Nephron (organoid): ENCODE data around the gene MSI2.
A peak's percentile ranks its signal among the peaks of the same experiment; 100 is the strongest.

Experiments
- H3K27ac Mint-ChIP-seq, 3 experiments: 2 replicates each; pipeline ENCODE4 v1.8.0; 2020; ENCODE audit warnings: mixed read lengths in 3 of 3, mild to moderate bottlenecking in 2 of 3, moderate library complexity in 1 of 3
- H3K27me3 Mint-ChIP-seq: 2 replicates; pipeline ENCODE4 v1.8.0; 2021; ENCODE audit warnings: low read depth, mild to moderate bottlenecking, moderate library complexity, mixed read lengths
- H3K36me3 Mint-ChIP-seq: 2 replicates; pipeline ENCODE4 v1.8.0; 2020; ENCODE audit warnings: low read depth, mixed read lengths
- H3K4me1 Mint-ChIP-seq: 2 replicates; pipeline ENCODE4 v1.8.0; 2020; ENCODE audit warnings: mixed read lengths
- H3K4me3 Mint-ChIP-seq, 3 experiments: 2 replicates each; pipeline ENCODE4 v1.8.0; 2020; ENCODE audit warnings: mild to moderate bottlenecking in 3 of 3, mixed read lengths in 3 of 3, moderate library complexity in 2 of 3
- H3K9me3 Mint-ChIP-seq: 2 replicates; pipeline ENCODE4 v1.8.0; 2020; ENCODE audit warnings: mixed read lengths
- TF ChIP-seq, protein P1 (sequence below), 3 experiments: fragments of 200-600 bp; sonication (generic); IDR thresholded peaks; one replicate each; pipeline ENCODE4 v1.5.0; 2021; ENCODE audit warnings: antibody characterized with exemption in 3 of 3; ENCODE audit not compliant: unreplicated experiment in 3 of 3

MSI2 gene

DNA sequence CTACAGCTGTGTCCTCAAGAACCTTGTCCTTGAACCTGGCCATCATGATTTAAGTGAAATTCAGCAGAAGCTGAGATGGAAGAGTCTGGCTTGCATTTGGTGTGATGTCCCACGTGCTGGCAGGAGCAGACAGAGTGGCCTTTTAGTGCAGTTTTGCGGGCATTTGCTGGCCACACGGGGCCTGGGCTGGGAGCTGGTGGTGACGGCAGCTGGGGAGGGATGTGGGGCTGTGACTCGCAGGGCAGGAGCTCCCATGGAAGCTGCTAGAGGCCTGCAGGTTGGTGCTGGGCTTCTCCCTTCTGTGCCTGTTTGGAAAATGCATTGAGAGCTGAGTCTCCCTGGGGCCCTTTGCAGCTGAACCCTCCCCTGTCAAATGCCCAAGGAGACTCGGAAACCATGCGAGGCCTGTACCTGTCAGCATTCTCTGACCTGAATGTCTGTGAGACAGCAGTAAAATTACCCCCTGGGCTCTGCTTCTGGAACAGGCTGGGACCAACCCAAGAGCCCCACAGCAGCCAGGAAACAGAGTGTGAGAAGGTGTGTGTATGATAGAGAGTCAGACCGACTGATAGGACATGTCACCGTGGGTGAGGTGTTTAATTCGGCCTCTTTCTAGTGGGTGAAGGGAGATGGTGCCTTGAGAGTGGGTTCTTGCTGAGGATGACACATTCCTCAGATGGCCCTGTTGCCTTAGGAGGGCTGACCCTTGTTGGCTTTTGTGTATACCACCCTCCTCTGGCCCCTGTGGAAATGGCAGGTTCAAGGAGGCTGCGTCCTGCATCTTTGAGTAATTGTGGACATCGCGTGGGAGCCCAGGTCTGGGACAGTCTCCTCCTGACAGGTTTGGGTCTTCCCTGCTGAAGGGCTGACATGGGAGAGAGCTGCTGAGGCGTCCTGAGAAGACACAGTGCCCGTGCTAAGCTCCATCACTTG lies 145.5 kb downstream of the MSI2 start:
- TF ChIP-seq, protein P1, sequence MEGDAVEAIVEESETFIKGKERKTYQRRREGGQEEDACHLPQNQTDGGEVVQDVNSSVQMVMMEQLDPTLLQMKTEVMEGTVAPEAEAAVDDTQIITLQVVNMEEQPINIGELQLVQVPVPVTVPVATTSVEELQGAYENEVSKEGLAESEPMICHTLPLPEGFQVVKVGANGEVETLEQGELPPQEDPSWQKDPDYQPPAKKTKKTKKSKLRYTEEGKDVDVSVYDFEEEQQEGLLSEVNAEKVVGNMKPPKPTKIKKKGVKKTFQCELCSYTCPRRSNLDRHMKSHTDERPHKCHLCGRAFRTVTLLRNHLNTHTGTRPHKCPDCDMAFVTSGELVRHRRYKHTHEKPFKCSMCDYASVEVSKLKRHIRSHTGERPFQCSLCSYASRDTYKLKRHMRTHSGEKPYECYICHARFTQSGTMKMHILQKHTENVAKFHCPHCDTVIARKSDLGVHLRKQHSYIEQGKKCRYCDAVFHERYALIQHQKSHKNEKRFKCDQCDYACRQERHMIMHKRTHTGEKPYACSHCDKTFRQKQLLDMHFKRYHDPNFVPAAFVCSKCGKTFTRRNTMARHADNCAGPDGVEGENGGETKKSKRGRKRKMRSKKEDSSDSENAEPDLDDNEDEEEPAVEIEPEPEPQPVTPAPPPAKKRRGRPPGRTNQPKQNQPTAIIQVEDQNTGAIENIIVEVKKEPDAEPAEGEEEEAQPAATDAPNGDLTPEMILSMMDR (IDR thresholded peaks at IDR 0.05; ENCODE audit: unreplicated experiment in 3 of 3), result peak in 1 of 3 experiments; percentile 41
- Mint-ChIP-seq H3K4me3 (no peak overlapping the region), H3K4me1 (peaks cover 16% of the 10 kb centered on the region), H3K9me3 (no peaks in the 10 kb centered on the region), H3K27me3 (peaks cover 20% of the 10 kb centered on the region), H3K27ac (peak overlapping the region in 2 of 3 experiments; percentile 27 to 80), H3K36me3 (peaks cover 30% of the 10 kb centered on the region)

DNA sequence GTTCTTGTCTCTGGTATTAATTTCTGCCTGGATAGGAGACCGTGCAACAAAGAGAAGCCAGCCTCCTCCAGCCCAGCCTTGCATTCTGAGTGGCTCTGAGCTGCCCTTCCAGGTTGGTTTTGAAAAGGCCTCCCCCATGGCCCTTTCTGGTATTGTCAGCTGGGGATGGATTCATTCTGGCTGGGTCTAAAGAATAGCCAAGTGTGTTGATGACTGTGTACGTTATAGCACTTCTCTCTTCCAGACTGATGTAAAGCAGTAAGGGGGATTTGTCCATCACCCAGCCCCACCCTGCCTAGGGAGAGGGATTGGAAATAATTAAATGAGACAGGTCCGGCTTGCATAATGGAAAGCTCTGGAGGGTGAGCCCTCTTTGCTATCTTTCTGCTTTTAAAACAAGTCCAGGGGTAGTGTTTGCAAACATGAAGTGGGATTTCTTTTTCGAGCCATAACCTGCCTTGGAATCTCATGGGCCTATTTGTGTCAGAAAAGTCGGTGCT lies 146.4 kb downstream of the MSI2 start:
- Mint-ChIP-seq H3K9me3 (no peaks in the 10 kb centered on the region), H3K27ac (peak overlapping the region in 2 of 3 experiments; percentile 12 to 80), H3K4me1 (peaks cover 24% of the 10 kb centered on the region), H3K36me3 (peaks cover 30% of the 10 kb centered on the region), H3K27me3 (peaks cover 16% of the 10 kb centered on the region), H3K4me3 (no peak overlapping the region)
- TF ChIP-seq, protein P1 (IDR thresholded peaks at IDR 0.05; ENCODE audit: unreplicated experiment in 3 of 3), result no peak

DNA sequence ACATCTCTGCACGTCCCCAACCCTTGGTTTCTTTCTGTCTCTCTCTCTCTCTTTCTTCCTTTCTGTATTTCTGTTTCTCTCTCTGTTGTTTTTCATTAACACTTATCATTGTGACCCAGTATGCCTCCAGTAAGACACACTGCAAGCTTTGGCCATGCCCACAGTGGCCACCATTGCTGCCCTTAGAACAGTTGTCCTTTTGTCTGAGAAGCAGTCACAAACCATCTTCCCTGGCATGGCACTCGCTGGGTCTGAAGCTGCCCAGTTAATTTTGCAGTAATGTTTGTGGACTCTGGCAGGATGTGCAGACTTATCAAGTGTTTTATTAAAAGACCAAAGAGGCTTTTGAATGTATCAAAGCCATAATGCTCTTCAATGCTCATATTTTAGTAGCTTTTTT lies 146.9 kb downstream of the MSI2 start:
- TF ChIP-seq, protein P1 (IDR thresholded peaks at IDR 0.05; ENCODE audit: unreplicated experiment in 3 of 3), result no peak
- Mint-ChIP-seq H3K9me3 (no peaks in the 10 kb centered on the region), H3K27me3 (peaks cover 17% of the 10 kb centered on the region), H3K27ac (peak overlapping the region in 2 of 3 experiments; percentile 12 to 62), H3K36me3 (peaks cover 30% of the 10 kb centered on the region), H3K4me1 (peaks cover 29% of the 10 kb centered on the region), H3K4me3 (no peak overlapping the region)

DNA sequence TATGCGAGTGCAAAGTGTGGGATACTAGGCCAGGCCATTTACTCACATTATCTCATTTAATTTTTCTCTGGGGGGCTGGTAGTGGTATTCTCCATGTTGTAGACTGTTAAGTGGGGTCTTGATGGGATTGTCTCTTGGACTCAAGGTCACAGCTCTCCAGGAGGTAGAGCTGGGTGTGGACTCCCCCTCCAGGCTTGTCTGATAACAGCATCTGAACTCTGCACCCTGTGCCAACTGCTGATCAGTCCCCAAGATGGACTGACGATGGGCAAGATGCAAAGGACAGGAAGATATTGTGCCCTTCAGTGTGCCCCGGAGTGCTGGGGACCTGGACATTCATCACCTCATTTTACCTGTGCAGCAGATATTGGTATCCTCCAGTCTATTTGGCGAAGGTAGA lies 147.8 kb downstream of the MSI2 start:
- TF ChIP-seq, protein P1 (IDR thresholded peaks at IDR 0.05; ENCODE audit: unreplicated experiment in 3 of 3), result no peak
- Mint-ChIP-seq H3K9me3 (no peaks in the 10 kb centered on the region), H3K4me1 (peaks cover 37% of the 10 kb centered on the region), H3K27me3 (peaks cover 25% of the 10 kb centered on the region), H3K4me3 (no peak overlapping the region), H3K36me3 (peaks cover 30% of the 10 kb centered on the region), H3K27ac (peak overlapping the region in 2 of 3 experiments; percentile 14 to 75)

DNA sequence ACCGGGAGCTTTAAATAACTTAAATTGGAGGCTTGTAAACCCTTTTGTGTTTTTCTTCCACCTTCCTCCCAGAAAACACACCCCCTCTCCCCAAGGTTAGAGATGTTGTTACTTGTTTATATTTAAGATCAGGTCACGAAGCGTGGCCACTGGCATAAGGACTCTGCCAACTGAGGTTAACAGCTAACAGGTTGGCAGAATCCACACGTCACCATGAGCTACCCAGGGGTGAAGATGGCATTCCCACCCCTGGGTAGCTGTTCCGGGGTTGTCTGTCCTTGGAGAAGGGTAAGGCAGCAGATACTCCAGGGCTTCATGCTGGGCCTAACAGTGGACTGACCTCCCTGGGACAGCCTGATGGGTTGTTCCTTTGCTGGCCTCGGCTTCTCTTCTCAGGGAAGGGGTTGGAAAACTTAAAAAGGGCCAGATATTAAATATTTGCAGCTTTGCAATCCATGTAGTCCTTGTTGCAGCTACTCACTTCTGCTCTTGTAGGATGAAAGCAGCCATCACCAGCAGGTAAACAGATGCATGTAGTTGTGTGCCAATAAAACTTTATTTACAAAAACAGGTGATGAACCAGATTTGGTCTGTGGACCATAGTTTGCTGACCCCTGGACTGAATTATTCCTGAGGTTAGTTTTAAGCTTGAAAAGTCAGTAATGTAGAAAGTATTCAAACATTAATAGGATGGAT lies 148.6 kb downstream of the MSI2 start:
- Mint-ChIP-seq H3K9me3 (no peaks in the 10 kb centered on the region), H3K4me3 (no peak overlapping the region), H3K4me1 (peaks cover 42% of the 10 kb centered on the region), H3K36me3 (peaks cover 30% of the 10 kb centered on the region), H3K27ac (peak overlapping the region; percentile 97 to 99 (median 97)), H3K27me3 (peaks cover 25% of the 10 kb centered on the region)
- TF ChIP-seq, protein P1 (IDR thresholded peaks at IDR 0.05; ENCODE audit: unreplicated experiment in 3 of 3), result no peak
